ENCODE results near the gene MT1X. TPM values are rescaled to one million over a fixed set of nuclear protein-coding genes. Genes with fewer than 3 reads are reported as not detected.

MT1X gene
- total RNA-seq, 1 experiment from 2014 or later = 328 TPM

GRCh38 chr16:56645838-56646237, 36.4 kb upstream of the MT1X start:
- POLR2A ChIA-PET = interaction anchor here (0.6 to 1.4 kb wide), 2 partner anchors 22 to 54 kb away, joined by 4 to 8 read pairs; partner anchors contain the start of gene MT1G

DNA sequence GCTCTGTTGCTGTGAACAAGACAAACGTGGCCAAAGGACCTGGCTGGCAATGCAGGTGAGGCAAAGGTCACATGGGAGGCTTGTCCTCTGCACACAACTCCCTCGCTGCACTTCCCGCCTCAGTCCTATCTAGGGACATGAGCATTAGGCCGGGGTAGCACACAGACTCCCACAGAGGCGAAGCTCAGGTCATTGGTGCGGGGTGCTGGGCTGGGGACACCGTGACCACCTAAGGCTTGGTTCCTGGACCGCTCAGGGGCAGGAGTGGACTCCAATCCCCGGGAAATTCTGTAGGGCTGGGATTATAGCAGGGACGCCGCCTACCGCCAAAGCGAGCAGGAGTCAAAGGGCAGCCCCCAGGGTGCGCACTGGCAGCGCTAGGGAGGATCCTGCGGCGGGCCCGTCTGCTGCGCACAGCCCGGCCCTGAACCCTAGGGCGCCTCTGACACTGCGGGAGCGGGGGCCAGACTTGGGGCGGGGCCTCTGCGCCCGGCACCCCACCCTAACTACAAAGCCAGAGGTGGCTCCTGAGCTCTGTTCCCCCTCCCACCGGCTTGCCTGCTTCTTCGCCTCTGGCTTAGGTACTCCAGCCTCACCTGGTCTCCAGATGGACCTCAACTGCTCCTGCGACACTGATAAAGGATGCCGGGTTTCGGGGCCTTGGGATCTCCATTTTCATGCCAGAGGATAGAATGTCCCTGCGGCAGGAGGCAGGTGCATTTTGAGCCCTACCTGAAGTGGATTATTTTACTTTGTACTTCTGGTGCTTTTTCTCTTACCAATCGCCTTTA, 34.4 kb upstream of the MT1X start:
- H3K27ac Mint-ChIP-seq = no peak overlapping the region
- H3K36me3 Mint-ChIP-seq = no peaks in the 10 kb centered on the region
- ChIA-PET CTCF (interaction anchor here (0.9 to 2.0 kb wide), 5 partner anchors 28 to 283 kb away, joined by 3 to 6 read pairs (median 4); no protein-coding TSS in a partner anchor), POLR2A (no interaction called here)
- H3K9me3 Mint-ChIP-seq = no peaks in the 10 kb centered on the region
- H3K4me1 Mint-ChIP-seq = peaks cover 16% of the 10 kb centered on the region
- peak; percentile 58 for DNase-seq (ENCODE audit: low spot score)
- peak; percentile 67 for ATAC-seq
- TF ChIP-seq, protein P1, sequence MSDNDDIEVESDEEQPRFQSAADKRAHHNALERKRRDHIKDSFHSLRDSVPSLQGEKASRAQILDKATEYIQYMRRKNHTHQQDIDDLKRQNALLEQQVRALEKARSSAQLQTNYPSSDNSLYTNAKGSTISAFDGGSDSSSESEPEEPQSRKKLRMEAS (CRISPR knock-in tag; IDR thresholded peaks at IDR 0.05) = peak; percentile 68; the same call in 1 of the 2 replicates
- TF ChIP-seq, protein P2, sequence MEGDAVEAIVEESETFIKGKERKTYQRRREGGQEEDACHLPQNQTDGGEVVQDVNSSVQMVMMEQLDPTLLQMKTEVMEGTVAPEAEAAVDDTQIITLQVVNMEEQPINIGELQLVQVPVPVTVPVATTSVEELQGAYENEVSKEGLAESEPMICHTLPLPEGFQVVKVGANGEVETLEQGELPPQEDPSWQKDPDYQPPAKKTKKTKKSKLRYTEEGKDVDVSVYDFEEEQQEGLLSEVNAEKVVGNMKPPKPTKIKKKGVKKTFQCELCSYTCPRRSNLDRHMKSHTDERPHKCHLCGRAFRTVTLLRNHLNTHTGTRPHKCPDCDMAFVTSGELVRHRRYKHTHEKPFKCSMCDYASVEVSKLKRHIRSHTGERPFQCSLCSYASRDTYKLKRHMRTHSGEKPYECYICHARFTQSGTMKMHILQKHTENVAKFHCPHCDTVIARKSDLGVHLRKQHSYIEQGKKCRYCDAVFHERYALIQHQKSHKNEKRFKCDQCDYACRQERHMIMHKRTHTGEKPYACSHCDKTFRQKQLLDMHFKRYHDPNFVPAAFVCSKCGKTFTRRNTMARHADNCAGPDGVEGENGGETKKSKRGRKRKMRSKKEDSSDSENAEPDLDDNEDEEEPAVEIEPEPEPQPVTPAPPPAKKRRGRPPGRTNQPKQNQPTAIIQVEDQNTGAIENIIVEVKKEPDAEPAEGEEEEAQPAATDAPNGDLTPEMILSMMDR (IDR thresholded peaks at IDR 0.05) = no peak
- TF ChIP-seq, protein P3, sequence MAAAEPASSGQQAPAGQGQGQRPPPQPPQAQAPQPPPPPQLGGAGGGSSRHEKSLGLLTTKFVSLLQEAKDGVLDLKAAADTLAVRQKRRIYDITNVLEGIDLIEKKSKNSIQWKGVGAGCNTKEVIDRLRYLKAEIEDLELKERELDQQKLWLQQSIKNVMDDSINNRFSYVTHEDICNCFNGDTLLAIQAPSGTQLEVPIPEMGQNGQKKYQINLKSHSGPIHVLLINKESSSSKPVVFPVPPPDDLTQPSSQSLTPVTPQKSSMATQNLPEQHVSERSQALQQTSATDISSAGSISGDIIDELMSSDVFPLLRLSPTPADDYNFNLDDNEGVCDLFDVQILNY (CRISPR knock-in tag; IDR thresholded peaks at IDR 0.05) = 0 out of 2 replicates have a peak, but pooled peaks have one; percentile 47
- peak; percentile 53; the same call in 1 of the 2 replicates for TF ChIP-seq FOXP4 (CRISPR knock-in tag; IDR thresholded peaks at IDR 0.05)
- no peak for TF ChIP-seq ZNF317 (CRISPR knock-in tag; IDR thresholded peaks at IDR 0.05; ENCODE audit: borderline replicate concordance, low read depth)
- TF ChIP-seq ZNF423 (CRISPR knock-in tag; IDR thresholded peaks at IDR 0.05) = peak; percentile 69
- no peak for TF ChIP-seq ZNF281 (CRISPR knock-in tag; IDR thresholded peaks at IDR 0.05)
- no peak for TF ChIP-seq TCF7 (CRISPR knock-in tag; IDR thresholded peaks at IDR 0.05; ENCODE audit: low read depth)
- TF ChIP-seq FOXP1 (CRISPR knock-in tag; IDR thresholded peaks at IDR 0.05; ENCODE audit: borderline replicate concordance) = peak; percentile 53; the same call in 1 of the 2 replicates
- peak; percentile 56; the same call in 1 of the 2 replicates for TF ChIP-seq USF1 (CRISPR knock-in tag; IDR thresholded peaks at IDR 0.05)
- H3K27me3 Mint-ChIP-seq (ENCODE audit: low read depth) = peaks cover 100% of the 10 kb centered on the region
- H3K4me3 Mint-ChIP-seq = peak overlapping the region; percentile 33

More at GRCh38 chr16:56645838-56646237, 36.4 kb upstream of the MT1X start:
- Mint-ChIP-seq H3K27ac (no peak overlapping the region), H3K36me3 (no peaks in the 10 kb centered on the region), H3K4me3 (no peak overlapping the region), H3K27me3 (ENCODE audit: low read depth) (peaks cover 100% of the 10 kb centered on the region), H3K9me3 (no peaks in the 10 kb centered on the region), H3K4me1 (peaks cover 18% of the 10 kb centered on the region)
- TF ChIP-seq ZNF219 (CRISPR knock-in tag; IDR thresholded peaks at IDR 0.05; ENCODE audit: borderline replicate concordance) (0 out of 2 replicates have a peak, but pooled peaks have one; percentile 33), NFE2L1 (CRISPR knock-in tag; IDR thresholded peaks at IDR 0.05) (no peak)
- ATAC-seq (no peak), DNase-seq (ENCODE audit: low spot score) (no peak)
- CTCF ChIA-PET = no interaction called here
